GM12878 (cell line): ENCODE measurements around the gene IGF1R. TPM values are rescaled to one million over a fixed set of nuclear protein-coding genes. Genes with fewer than 3 reads are reported as not detected.

ENCODE experiments used
- ATAC-seq: fragments of 200-7000 bp; cut with Tn5 transposase; 3 replicates; pipeline ENCODE4 v1.9.1; 2020; ENCODE audit warnings: mild to moderate bottlenecking, moderate library complexity
- BruUV-seq: library from RNA; stranded (reverse); fragments of 400-500 nt; replicated peaks from 2 replicates; lab custom pipeline; 2021; lab: Mats Ljungman, UMichigan
- CTCF ChIA-PET: fragments of 300-600 bp; sonication (Branson Sonifier 250); formaldehyde crosslinking; extraction: SDS; loops from one replicate; lab custom pipeline; 2021; ENCODE audit warnings: inconsistent platforms; lab: Yijun Ruan, JAX
- POLR2A ChIA-PET: fragments of 350-600 bp; formaldehyde crosslinking; extraction: SDS; loops from one replicate; lab custom pipeline; 2021; ENCODE audit warnings: inconsistent platforms; lab: Charles Lee
- RAD21 ChIA-PET: fragments of 300-600 bp; sonication (Branson Sonifier 250); formaldehyde crosslinking; loops from one replicate; lab custom pipeline; 2023; ENCODE audit warnings: antibody characterized with exemption; ENCODE audit not compliant: unreplicated experiment; lab: Charles Lee
- SMC1A ChIA-PET: fragments of 300-600 bp; sonication (Branson Sonifier 250); formaldehyde crosslinking; loops from one replicate; lab custom pipeline; 2023; ENCODE audit not compliant: unreplicated experiment, uncharacterized antibody; lab: Charles Lee
- DNase-seq: peaks from one replicate; pipeline ENCODE4 v3.0.0-alpha.2; 2011; ENCODE audit warnings: low read depth, low spot score
- FAIRE-seq: peaks from 3 replicates; lab custom pipeline; 2011; peaks lifted over from hg19 to GRCh38; lab: Jason Lieb, UNC
- H2AFZ ChIP-seq: 2 replicates; pipeline ENCODE4 v1.6.0; 2011; ENCODE audit warnings: low read depth, low read length, control low read depth; ENCODE audit not compliant: control insufficient read depth
- H3K27ac ChIP-seq: 2 replicates; pipeline ENCODE4 v1.5.1; 2011; ENCODE audit warnings: control low read depth; ENCODE audit not compliant: control insufficient read depth, insufficient read depth
- H3K27me3 ChIP-seq, 2 experiments: replicated peaks in 1 of 2; 2 replicates each; pipeline versions ENCODE4 v1.6.0 to v1.6.1; 2011; ENCODE audit warnings: low read length in 1 of 2; ENCODE audit not compliant: control insufficient read depth in 2 of 2, insufficient read depth in 2 of 2
- H3K36me3 ChIP-seq, 2 experiments: 2 replicates each; pipeline ENCODE4 v1.5.1; 2011; ENCODE audit warnings: low read length in 1 of 2; ENCODE audit not compliant: control insufficient read depth in 2 of 2, insufficient read depth in 2 of 2
- H3K4me1 ChIP-seq: 2 replicates; pipeline ENCODE4 v1.6.1; 2011; ENCODE audit warnings: mild to moderate bottlenecking, low read length, moderate library complexity, mixed read lengths; ENCODE audit not compliant: control insufficient read depth, insufficient read depth
- H3K4me2 ChIP-seq: 2 replicates; pipeline ENCODE4 v1.6.0; 2011; ENCODE audit warnings: control low read depth; ENCODE audit not compliant: control insufficient read depth, insufficient read depth
- H3K4me3 ChIP-seq: fragments of 200-600 bp; sonication (generic); 2 replicates; pipeline ENCODE4 v1.5.1; 2016
- H3K79me2 ChIP-seq: 2 replicates; pipeline ENCODE4 v1.6.0; 2011; ENCODE audit warnings: low read length; ENCODE audit not compliant: control insufficient read depth, insufficient read depth
- H3K9ac ChIP-seq: 2 replicates; pipeline ENCODE4 v1.8.0; 2011; ENCODE audit warnings: low read length, control low read depth, mixed read lengths; ENCODE audit not compliant: control insufficient read depth, insufficient read depth
- H3K9me3 ChIP-seq: replicated peaks from 3 replicates; pipeline ENCODE4 v1.5.1; 2011; ENCODE audit warnings: mild to moderate bottlenecking, low read length; ENCODE audit not compliant: control insufficient read depth, insufficient read depth
- H4K20me1 ChIP-seq: 2 replicates; pipeline ENCODE4 v1.6.0; 2011; ENCODE audit not compliant: control insufficient read depth, insufficient read depth
- BCL11A ChIP-seq: IDR thresholded peaks from 2 replicates; pipeline ENCODE4 v1.6.1; 2011; ENCODE audit warnings: low read depth, low read length
- CBX5 ChIP-seq: sonication (generic); IDR thresholded peaks from 2 replicates; pipeline ENCODE4 v1.6.1; 2016; ENCODE audit warnings: low read depth, moderate library complexity, mild to moderate bottlenecking, inconsistent platforms
- CREM ChIP-seq: IDR thresholded peaks from 2 replicates; pipeline ENCODE4 v1.6.1; 2014; ENCODE audit warnings: antibody characterized with exemption, low read depth
- KLF5 ChIP-seq: fragments of 450-650 bp; IDR thresholded peaks from 2 replicates; pipeline ENCODE4 v1.6.1; 2014; ENCODE audit warnings: mild to moderate bottlenecking; ENCODE audit not compliant: partially characterized antibody
- MLLT1 ChIP-seq: fragments of 450-650 bp; IDR thresholded peaks from 2 replicates; pipeline ENCODE4 v1.6.1; 2016; ENCODE audit warnings: mild to moderate bottlenecking
- SREBF2 ChIP-seq: IDR thresholded peaks from 2 replicates; pipeline ENCODE4 v1.6.1; 2012; ENCODE audit warnings: mild to moderate bottlenecking, low read length
- TCF3 ChIP-seq: IDR thresholded peaks from 2 replicates; pipeline ENCODE4 v1.6.1; 2012; ENCODE audit warnings: low read depth, mild to moderate bottlenecking, low read length, borderline replicate concordance; ENCODE audit not compliant: insufficient read depth
- WGBS: methylation state at CpG from one replicate; pipeline ENCODE4 v1.1.6; 2016; ENCODE audit warnings: low lambda C conversion rate; ENCODE audit not compliant: insufficient replicate concordance, insufficient coverage; ENCODE audit errors: missing lambda C conversion rate; 5-methylcytosine and 5-hydroxymethylcytosine counted together
- in situ Hi-C: fragments of 300-500 bp; cut with MboI; formaldehyde crosslinking; loops from 9 replicates; pipeline ENCODE4 v1.14.3; 2018; ENCODE audit warnings: mixed read lengths
- intact Hi-C: fragments of 100-400 bp; cut with micrococcal nuclease; formaldehyde crosslinking; loops from one replicate; pipeline ENCODE4 v1.14.2; 2022; ENCODE audit not compliant: unreplicated experiment
- polyA plus RNA-seq, 11 experiments: library from polyadenylated mRNA; depleted of rRNA in 4 of 11; unstranded in 6 of 11; stranded (reverse) in 5 of 11; fragments of >200 nt; fragmentation: Nextera tagmentation in 4 of 11; fragmentation: Illumina TruSeq in 1 of 11; extraction: Ambion mirVana in 4 of 11; extraction: Trizol in 1 of 11; gene quantifications; 1 replicate in 1 of 11; 2 replicates in 10 of 11; pipeline versions ENCODE4 v1.2.1 to v1.2.3, GENCODE V29; 2011 to 2016; ENCODE audit warnings: inconsistent platforms in 2 of 11, missing spikeins in 2 of 11, low read depth in 1 of 11
- total RNA-seq, 4 experiments: library from RNA; depleted of rRNA in 3 of 4; stranded (reverse); fragments of >200 nt in 3 of 4; fragmentation: Illumina TruSeq in 1 of 4; extraction: Trizol in 1 of 4; gene quantifications; 2 replicates each; pipeline versions ENCODE4 v1.2.1 to v1.2.3, GENCODE V29; 2013 to 2021

The IGF1R gene
- total and polyA plus RNA-seq, 10 of the 15 experiments (the other 5 are each of a cell fraction or from before 2014, with no cell fraction given), result 0.03 to 2.7 (median 0.66) TPM

GRCh38 chr15:98616397-98616796, 31.9 kb upstream of the IGF1R start:
- Histone ChIP-seq H3K36me3 (no peaks in the 10 kb centered on the region), H3K27ac (no peak overlapping the region), H2AFZ (no peak overlapping the region), H3K4me2 (no peak overlapping the region), H3K4me1 (no peaks in the 10 kb centered on the region), H3K79me2 (no peaks in the 10 kb centered on the region), H3K9ac (no peak overlapping the region), H4K20me1 (no peaks in the 10 kb centered on the region), H3K9me3 (no peaks in the 10 kb centered on the region)
- ChIA-PET SMC1A (no interaction called here), RAD21 (no interaction called here), POLR2A (no interaction called here), CTCF (no interaction called here)
- 29% methylated on average over 10 of the region's 10 CpGs for WGBS
- FAIRE-seq, result no peak
- intact Hi-C loops, result no loop called here
- TF ChIP-seq TCF3, result no peak
- TF ChIP-seq CBX5, result no peak
- TF ChIP-seq KLF5, result no peak
- no peak for TF ChIP-seq CREM
- TF ChIP-seq SREBF2, result no peak
- no peak for TF ChIP-seq BCL11A
- TF ChIP-seq MLLT1, result no peak
- TF ChIP-seq, all 136 proteins: peak for 0
- Histone ChIP-seq H3K4me3 (no peak overlapping the region), H3K27me3 (no peaks in the 10 kb centered on the region; a peak in 1 of 4 replicates)
- DNase-seq, result no peak
- BruUV-seq, result no TSS peak
- in situ Hi-C loops, result no loop called here
- ATAC-seq, result no peak
